Heart left ventricle (tissue), 16 donors: ENCODE data around the gene OR4K1. TPM values are rescaled to one million over a fixed set of nuclear protein-coding genes. Genes with fewer than 3 reads are reported as not detected.

Source experiments
- ATAC-seq, 4 donors: fragments of 200-7000 bp; cut with Tn5 transposase; one replicate each; pipeline ENCODE4 v1.9.1; 2020 to 2022; ENCODE audit warnings: moderate library complexity in 4 of 4, mild to moderate bottlenecking in 3 of 4, moderate number of reproducible peaks in 1 of 4
- DNase-seq, 5 donors: peaks; one replicate each; pipeline ENCODE4 v3.0.0-alpha.2; 2020
- H3K27ac ChIP-seq, 12 donors: fragments of 200-600 bp; sonication (generic) in 4 of 12; one replicate each; pipeline versions ENCODE4 v1.5.0 to v1.8.0; 2016 to 2022; ENCODE audit warnings: mild to moderate bottlenecking in 2 of 12
- H3K27me3 ChIP-seq, 9 donors: fragments of 200-600 bp; sonication (generic) in 2 of 9; one replicate each; pipeline versions ENCODE4 v1.5.1 to v1.8.0; 2016 to 2022; ENCODE audit warnings: mild to moderate bottlenecking in 3 of 9
- H3K36me3 ChIP-seq, 9 donors: fragments of 200-600 bp; sonication (generic) in 2 of 9; one replicate each; pipeline versions ENCODE4 v1.5.0 to v1.8.0; 2018 to 2022; ENCODE audit warnings: mild to moderate bottlenecking in 2 of 9
- H3K4me1 ChIP-seq, 12 donors: fragments of 200-600 bp; sonication (generic) in 4 of 12; one replicate each; pipeline versions ENCODE4 v1.5.0 to v1.8.0; 2016 to 2022; ENCODE audit warnings: mild to moderate bottlenecking in 3 of 12
- H3K4me3 ChIP-seq, 12 donors: fragments of 200-600 bp; sonication (generic) in 4 of 12; one replicate each; pipeline versions ENCODE4 v1.5.0 to v1.8.0; 2017 to 2022; ENCODE audit warnings: mild to moderate bottlenecking in 9 of 12, moderate library complexity in 4 of 12
- H3K9me3 ChIP-seq, 12 donors: fragments of 200-600 bp; sonication (generic) in 4 of 12; one replicate each; pipeline versions ENCODE4 v1.5.0 to v1.8.0; 2016 to 2022; ENCODE audit warnings: mild to moderate bottlenecking in 1 of 12
- POLR2A ChIP-seq, 2 donors: fragments of 450-650 bp; IDR thresholded peaks; one replicate each; pipeline ENCODE4 v1.6.1; 2017; ENCODE audit warnings: antibody characterized with exemption in 2 of 2, mild to moderate bottlenecking in 2 of 2, moderate library complexity in 2 of 2
- WGBS, 4 donors: extraction: QIAGEN DNeasy Blood & Tissue Kit in 2 of 4; methylation state at CpG; one replicate each; pipeline versions ENCODE4 v1.1.5 to v1.1.7; 2013 to 2018; 5-methylcytosine and 5-hydroxymethylcytosine counted together
- intact Hi-C, 10 donors: fragments of 100-400 bp; cut with DNase I; formaldehyde crosslinking; loops; one replicate each; pipeline versions ENCODE4 v1.11.1 to v1.14.2; 2022
- long read RNA-seq, 3 donors: library from polyadenylated mRNA; unstranded; transcript quantifications; one replicate each; pipeline ENCODE4 v2.0.0, GENCODE V29; 2020 to 2021
- polyA plus RNA-seq, 2 donors: library from polyadenylated mRNA; stranded (reverse); fragments of 200-250 nt; gene quantifications; one replicate each; pipeline ENCODE4 v1.2.3, GENCODE V29; 2013
- total RNA-seq, 9 donors: library from RNA; depleted of rRNA in 2 of 9; stranded (reverse); fragments of >200 nt in 2 of 9; fragmentation: NEBNext Ultra II Directional in 3 of 9; extraction: Animal tissue kit (Norgen Biotek cat#: 25700) in 3 of 9; gene quantifications; one replicate each; pipeline versions ENCODE4 v1.1.0 to v1.2.4, GENCODE V29; 2016 to 2023
- TF ChIP-seq, protein P1 (sequence below), 12 donors: fragments of 200-600 bp; sonication (generic) in 4 of 12; IDR thresholded peaks; one replicate each; pipeline versions ENCODE4 v1.5.0 to v1.8.0; 2018 to 2022; ENCODE audit warnings: antibody characterized with exemption in 12 of 12, mild to moderate bottlenecking in 5 of 12
- donor health status: ischemic (EF 13 %, LVEDD 7.1; RV severe dilation, severe dysfunction).
- donor health status: healthy with polysubstance abuse.
- donor health status: DM: no; HTN: yes; CAD: no.
- donor health status: DM: no; HTN: no; CAD: no.
- donor health status: ischemic (EF 25% LVEDD 6.9; RV normal size, moderate dysfunction).
- donor health status: ischemic (EF 25% LVEDD 5.7; RV mildly dilated, moderate dysfunction).
- donor health status: healthy.
- donor health status: DM: yes; HTN: yes; CAD: no.
- donor health status: ischemic (EF 35%, LVEDD 5.7; RV mildly dilated, moderate dysfunction).
- donor health status: nonischemic (EF 11% LVEDD 7.7; RV severe dilation, severe dysfunction).
- donor health status: DM: yes; HTN: yes; CAD: no.
- donor health status: PGD.
- donor health status: ischemic (EF 29% LVEDD 5.4; RV normal size, mild dysfunction).
- donor health status: nonischemic (EF 23%, LVEDD 6.1; RV moderate dilation, normal function).

OR4K1 gene
- total RNA-seq = not detected
- not detected for polyA plus RNA-seq
- long read RNA-seq, donor 1 = 0 reads
- long read RNA-seq, donor 2 = 0 reads
- long read RNA-seq, donor 3 = 0 reads

DNA sequence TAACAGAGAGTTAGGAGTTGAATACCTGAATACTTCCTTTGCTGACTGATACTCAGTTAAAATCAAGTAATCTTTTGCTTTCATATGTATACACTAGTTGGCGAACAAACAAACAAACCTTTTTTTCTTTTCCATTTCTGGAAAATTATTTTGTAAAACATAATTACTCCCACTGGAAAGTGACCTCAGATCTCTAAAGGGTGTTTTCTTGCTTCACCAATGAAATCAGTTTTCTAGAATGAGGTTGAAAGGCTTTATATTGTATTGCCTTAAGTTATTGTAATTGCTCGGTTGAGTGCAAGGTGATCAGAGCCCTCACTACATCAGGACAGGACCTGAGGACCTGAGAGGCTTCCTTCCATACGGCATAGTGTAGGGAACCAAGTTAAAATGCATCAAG is at the start of gene OR4K1:
Gene OR4K1 (plus strand): TSS at position 301 of the 400 bp plus-strand sequence. CDS start 4,750 bp downstream, outside the sequence.
- Histone ChIP-seq H3K27me3 (no peaks in the 10 kb centered on the region), H3K9me3 (no peaks in the 10 kb centered on the region), H3K27ac (no peak within 1 kb of the TSS), H3K36me3 (no peaks in the 10 kb centered on the region), H3K4me3 (no peak within 1 kb of the TSS), H3K4me1 (no peaks in the 10 kb centered on the region)
- DNase-seq (no peak), ATAC-seq (no peak)
- TF ChIP-seq, protein P1, sequence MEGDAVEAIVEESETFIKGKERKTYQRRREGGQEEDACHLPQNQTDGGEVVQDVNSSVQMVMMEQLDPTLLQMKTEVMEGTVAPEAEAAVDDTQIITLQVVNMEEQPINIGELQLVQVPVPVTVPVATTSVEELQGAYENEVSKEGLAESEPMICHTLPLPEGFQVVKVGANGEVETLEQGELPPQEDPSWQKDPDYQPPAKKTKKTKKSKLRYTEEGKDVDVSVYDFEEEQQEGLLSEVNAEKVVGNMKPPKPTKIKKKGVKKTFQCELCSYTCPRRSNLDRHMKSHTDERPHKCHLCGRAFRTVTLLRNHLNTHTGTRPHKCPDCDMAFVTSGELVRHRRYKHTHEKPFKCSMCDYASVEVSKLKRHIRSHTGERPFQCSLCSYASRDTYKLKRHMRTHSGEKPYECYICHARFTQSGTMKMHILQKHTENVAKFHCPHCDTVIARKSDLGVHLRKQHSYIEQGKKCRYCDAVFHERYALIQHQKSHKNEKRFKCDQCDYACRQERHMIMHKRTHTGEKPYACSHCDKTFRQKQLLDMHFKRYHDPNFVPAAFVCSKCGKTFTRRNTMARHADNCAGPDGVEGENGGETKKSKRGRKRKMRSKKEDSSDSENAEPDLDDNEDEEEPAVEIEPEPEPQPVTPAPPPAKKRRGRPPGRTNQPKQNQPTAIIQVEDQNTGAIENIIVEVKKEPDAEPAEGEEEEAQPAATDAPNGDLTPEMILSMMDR (IDR thresholded peaks at IDR 0.05) = no peak
- no peak for TF ChIP-seq POLR2A (IDR thresholded peaks at IDR 0.05)
- WGBS, 4 donors = 47 to 52% (median 49%) methylated on average over 3 of the region's 3 CpGs
- intact Hi-C loops = no loop called here

- H3K9me3 ChIP-seq = peaks cover 0 to 95% (median 43%) of the 10 kb centered on the region in 12 donors
Observed at GRCh38 chr14:19895282-19895681, 35.4 kb upstream of the OR4K1 start.

DNA sequence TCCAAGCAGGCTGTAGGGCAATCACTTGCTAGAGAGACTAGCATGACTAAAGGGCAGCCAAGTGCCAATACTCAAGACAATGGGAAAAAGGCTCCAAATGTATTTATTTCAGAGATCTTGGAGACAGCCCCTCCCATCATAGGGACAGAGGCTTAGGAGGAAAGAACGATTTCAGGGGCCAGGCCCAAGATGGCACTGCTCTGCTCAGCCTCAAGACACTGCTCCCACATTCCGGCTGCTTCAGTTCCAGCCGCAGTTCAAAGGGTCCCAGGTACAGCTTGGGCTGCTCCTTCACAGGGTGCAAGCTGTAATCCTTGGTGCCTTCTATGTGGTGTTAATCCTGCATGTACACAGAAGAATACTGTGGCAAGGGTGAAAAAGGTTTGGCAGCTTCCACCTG is 29.7 kb upstream of the OR4K1 start:
- Histone ChIP-seq H3K4me1 (no peaks in the 10 kb centered on the region), H3K27ac (no peak overlapping the region), H3K4me3 (no peak overlapping the region), H3K36me3 (no peaks in the 10 kb centered on the region), H3K9me3 (peaks cover 0 to 60% (median 15%) of the 10 kb centered on the region in 12 donors), H3K27me3 (no peaks in the 10 kb centered on the region)
- ATAC-seq = no peak
- no peak for DNase-seq
- TF ChIP-seq, protein P1 (IDR thresholded peaks at IDR 0.05) = no peak
- no peak for TF ChIP-seq POLR2A (IDR thresholded peaks at IDR 0.05)
- intact Hi-C loops = no loop called here
- WGBS, 4 donors = 46 to 66% (median 64%) methylated on average over 3 of the region's 3 CpGs

More at GRCh38 chr14:19895282-19895681, 35.4 kb upstream of the OR4K1 start:
- Histone ChIP-seq H3K36me3 (no peaks in the 10 kb centered on the region), H3K4me3 (no peak overlapping the region), H3K27ac (no peak overlapping the region), H3K4me1 (no peaks in the 10 kb centered on the region), H3K27me3 (no peaks in the 10 kb centered on the region)
- TF ChIP-seq, protein P1 (IDR thresholded peaks at IDR 0.05) = no peak
- TF ChIP-seq POLR2A (IDR thresholded peaks at IDR 0.05) = no peak
- no peak for ATAC-seq
- WGBS, 4 donors = 22 to 67% (median 40%) methylated on average over 1 to 2 of the region's 2 CpGs
- DNase-seq = no peak
- intact Hi-C loops = no loop called here

DNA sequence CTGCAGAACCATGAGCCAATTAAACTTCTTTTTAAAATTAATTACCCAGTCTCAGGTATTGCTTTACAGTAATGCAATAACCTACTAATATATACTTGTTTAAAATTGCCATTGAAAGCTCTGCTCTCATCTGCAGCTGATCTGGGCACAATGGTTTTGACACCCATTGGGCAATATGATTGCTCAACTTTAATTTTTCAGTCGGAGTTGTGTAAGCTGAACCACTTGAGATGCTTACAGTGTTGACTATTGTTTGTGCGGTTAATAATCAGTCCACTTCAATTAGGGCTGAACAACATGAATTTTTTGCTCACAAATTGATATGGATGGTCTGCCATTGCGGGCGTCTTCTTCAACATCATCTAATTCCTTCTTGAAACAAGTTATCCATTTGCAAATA is 28.3 kb upstream of the OR4K1 start:
- intact Hi-C loops = no loop called here
- TF ChIP-seq POLR2A (IDR thresholded peaks at IDR 0.05) = no peak
- TF ChIP-seq, protein P1 (IDR thresholded peaks at IDR 0.05) = no peak
- H3K9me3 ChIP-seq = peaks cover 0 to 46% (median 5%) of the 10 kb centered on the region in 12 donors
- 71 to 84% (median 78%) methylated on average over 4 of the region's 4 CpGs for WGBS, 4 donors
- no peaks in the 10 kb centered on the region for H3K36me3 ChIP-seq
- DNase-seq = no peak
- no peaks in the 10 kb centered on the region for H3K4me1 ChIP-seq
- H3K27ac ChIP-seq = no peak overlapping the region
- no peak overlapping the region for H3K4me3 ChIP-seq
- H3K27me3 ChIP-seq = no peaks in the 10 kb centered on the region
- ATAC-seq = no peak
